GM12891 (cell line): ENCODE measurements around the gene GUCY1B1.

Experiments used
- POLR2A ChIP-seq: IDR thresholded peaks from 2 replicates; pipeline ENCODE4 v1.6.1; 2011; ENCODE audit warnings: low read depth, low read length, control low read depth
- POLR2AphosphoS5 ChIP-seq: IDR thresholded peaks from 2 replicates; pipeline ENCODE4 v1.6.1; 2011; ENCODE audit warnings: low read depth, low read length, control low read depth
- TAF1 ChIP-seq: IDR thresholded peaks from 2 replicates; pipeline ENCODE4 v1.6.1; 2011; ENCODE audit warnings: low read depth, low read length, control low read depth

DNA sequence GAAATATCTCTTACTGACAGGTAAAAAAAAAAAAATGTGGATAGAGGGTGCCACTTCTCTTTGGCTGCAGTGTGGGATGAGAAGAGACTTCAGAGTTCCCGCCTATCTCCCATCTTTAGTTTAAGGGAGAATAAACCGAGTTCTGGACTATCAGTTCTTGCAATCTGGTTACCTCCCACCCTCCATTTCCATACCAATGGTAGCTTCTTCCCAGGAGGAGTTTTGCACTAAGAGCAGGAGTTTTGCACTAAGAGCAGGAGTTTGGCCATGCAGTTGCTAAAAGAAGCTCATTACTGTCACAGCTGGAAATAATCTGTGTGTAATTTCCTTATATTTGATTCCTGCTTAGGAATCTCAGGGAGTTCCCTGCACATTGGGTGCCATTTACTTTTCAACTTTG is 10.8 kb upstream of the GUCY1B1 start:
- TF ChIP-seq TAF1 (no peak), POLR2A (no peak), POLR2AphosphoS5 (no peak)
